Measurements from ENCODE around the gene ESYT1.

Gene ESYT1

DNA sequence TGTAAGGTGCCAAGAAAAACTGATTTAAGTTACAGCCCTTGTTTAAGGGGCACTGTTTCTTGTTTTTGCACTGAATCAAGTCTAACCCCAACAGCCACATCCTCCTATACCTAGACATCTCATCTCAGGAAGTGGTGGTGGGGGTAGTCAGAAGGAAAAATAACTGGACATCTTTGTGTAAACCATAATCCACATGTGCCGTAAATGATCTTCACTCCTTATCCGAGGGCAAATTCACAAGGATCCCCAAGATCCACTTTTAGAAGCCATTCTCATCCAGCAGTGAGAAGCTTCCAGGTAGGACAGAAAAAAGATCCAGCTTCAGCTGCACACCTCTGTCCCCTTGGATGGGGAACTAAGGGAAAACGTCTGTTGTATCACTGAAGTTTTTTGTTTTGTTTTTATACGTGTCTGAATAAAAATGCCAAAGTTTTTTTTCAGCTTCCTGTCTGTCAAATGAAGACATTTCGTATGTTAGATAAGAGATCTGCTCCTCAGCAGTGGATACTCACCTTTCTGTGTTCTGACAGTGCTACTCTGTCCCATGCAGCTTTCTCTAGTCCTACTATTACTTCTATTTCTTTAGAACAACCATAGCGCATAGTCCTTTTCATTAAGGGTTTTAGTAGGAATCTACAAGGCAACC lies 24.9 kb upstream of the ESYT1 start:
- Histone ChIP-seq H2AFZ (ENCODE audit: low read length) (0 out of 2 replicates have a peak overlapping the region, but pooled peaks have one; percentile 65), H3K4me3 (ENCODE audit: low read length, poor library complexity, severe bottlenecking) (peak overlapping the region; percentile 86), H3K9me3 (ENCODE audit: insufficient read depth, low read depth, low read length) (no peaks in the 10 kb centered on the region), H3K4me1 (ENCODE audit: insufficient read depth, low read length, poor library complexity, severe bottlenecking) (peaks cover 36% of the 10 kb centered on the region), H3K27me3 (ENCODE audit: insufficient read depth, low read length, poor library complexity, severe bottlenecking) (peaks cover 5% of the 10 kb centered on the region), H3K9ac (ENCODE audit: low read depth, low read length, poor library complexity, severe bottlenecking) (peak overlapping the region; percentile 76), H3K36me3 (ENCODE audit: insufficient read depth, low read length) (peaks cover 15% of the 10 kb centered on the region; the same call in 1 of the 2 replicates), H4K20me1 (ENCODE audit: insufficient read depth, low read length, poor library complexity, severe bottlenecking) (peaks cover 35% of the 10 kb centered on the region), H3K79me2 (ENCODE audit: insufficient read depth, low read length) (peaks cover 39% of the 10 kb centered on the region), H3K4me2 (ENCODE audit: low read depth, low read length, poor library complexity, severe bottlenecking) (peak overlapping the region; percentile 92), H3F3A (ENCODE audit: low read depth) (no peaks in the 10 kb centered on the region; the same call in 1 of the 2 replicates), H3K9me2 (replicated peaks; ENCODE audit: low read depth, low read length) (no peaks in the 10 kb centered on the region)
- no peak for TF ChIP-seq CTCF (conservative IDR thresholded peaks at IDR 0.05; ENCODE audit: low read length)
- TF ChIP-seq EZH2phosphoT487 (IDR thresholded peaks at IDR 0.05; ENCODE audit: borderline replicate concordance) = no peak

GRCh38 chr12:56103823-56104108 lies 24.3 kb upstream of the ESYT1 start:
- Histone ChIP-seq H3F3A (ENCODE audit: low read depth) (no peaks in the 10 kb centered on the region; the same call in 1 of the 2 replicates), H3K36me3 (ENCODE audit: insufficient read depth, low read length) (peaks cover 21% of the 10 kb centered on the region; the same call in 1 of the 2 replicates), H4K20me1 (ENCODE audit: insufficient read depth, low read length, poor library complexity, severe bottlenecking) (peaks cover 38% of the 10 kb centered on the region), H3K9ac (ENCODE audit: low read depth, low read length, poor library complexity, severe bottlenecking) (peak overlapping the region; percentile 76), H3K4me1 (ENCODE audit: insufficient read depth, low read length, poor library complexity, severe bottlenecking) (peaks cover 36% of the 10 kb centered on the region), H3K79me2 (ENCODE audit: insufficient read depth, low read length) (peaks cover 45% of the 10 kb centered on the region), H3K4me3 (ENCODE audit: low read length, poor library complexity, severe bottlenecking) (peak overlapping the region; percentile 86), H3K27me3 (ENCODE audit: insufficient read depth, low read length, poor library complexity, severe bottlenecking) (peaks cover 5% of the 10 kb centered on the region), H3K9me2 (replicated peaks; ENCODE audit: low read depth, low read length) (no peaks in the 10 kb centered on the region), H3K4me2 (ENCODE audit: low read depth, low read length, poor library complexity, severe bottlenecking) (peak overlapping the region; percentile 92), H3K9me3 (ENCODE audit: insufficient read depth, low read depth, low read length) (no peaks in the 10 kb centered on the region), H2AFZ (ENCODE audit: low read length) (peak overlapping the region; percentile 65)
- no peak for TF ChIP-seq EZH2phosphoT487 (IDR thresholded peaks at IDR 0.05; ENCODE audit: borderline replicate concordance)
- no peak for TF ChIP-seq CTCF (conservative IDR thresholded peaks at IDR 0.05; ENCODE audit: low read length)

GRCh38 chr12:56104109-56104814 lies 23.8 kb upstream of the ESYT1 start, which contains the start of gene PA2G4:
Gene PA2G4 (plus strand): TSS chr12:56104559. CDS start chr12:56104738, 179 bp downstream.
- peak within 1 kb of the TSS; percentile 68 for H2AFZ ChIP-seq (ENCODE audit: low read length)
- H3F3A ChIP-seq (ENCODE audit: low read depth) = no peaks in the 10 kb centered on the region; the same call in 1 of the 2 replicates
- H3K9me2 ChIP-seq (replicated peaks; ENCODE audit: low read depth, low read length) = no peaks in the 10 kb centered on the region
- TF ChIP-seq CTCF (conservative IDR thresholded peaks at IDR 0.05; ENCODE audit: low read length) = no peak
- no peak for TF ChIP-seq EZH2phosphoT487 (IDR thresholded peaks at IDR 0.05; ENCODE audit: borderline replicate concordance)
- peaks cover 45% of the 10 kb centered on the region for H3K79me2 ChIP-seq (ENCODE audit: insufficient read depth, low read length)
- H4K20me1 ChIP-seq (ENCODE audit: insufficient read depth, low read length, poor library complexity, severe bottlenecking) = peaks cover 38% of the 10 kb centered on the region
- peak within 1 kb of the TSS; percentile 99 for H3K4me2 ChIP-seq (ENCODE audit: low read depth, low read length, poor library complexity, severe bottlenecking)
- H3K9ac ChIP-seq (ENCODE audit: low read depth, low read length, poor library complexity, severe bottlenecking) = peak within 1 kb of the TSS; percentile 97
- H3K4me1 ChIP-seq (ENCODE audit: insufficient read depth, low read length, poor library complexity, severe bottlenecking) = peaks cover 36% of the 10 kb centered on the region
- peak within 1 kb of the TSS; percentile 86 for H3K4me3 ChIP-seq (ENCODE audit: low read length, poor library complexity, severe bottlenecking)
- H3K9me3 ChIP-seq (ENCODE audit: insufficient read depth, low read depth, low read length) = no peaks in the 10 kb centered on the region
- peaks cover 24% of the 10 kb centered on the region; the same call in 1 of the 2 replicates for H3K36me3 ChIP-seq (ENCODE audit: insufficient read depth, low read length)
- peaks cover 5% of the 10 kb centered on the region for H3K27me3 ChIP-seq (ENCODE audit: insufficient read depth, low read length, poor library complexity, severe bottlenecking)
